Subcutaneous adipose tissue (tissue), 4 donors: ENCODE results near the gene ADRA1B. TPM values are rescaled to one million over a fixed set of nuclear protein-coding genes. Genes with fewer than 3 reads are reported as not detected.

Source experiments
- CTCF ChIP-seq: fragments of 450-650 bp; IDR thresholded peaks from one replicate; pipeline ENCODE4 v1.5.1; 2016; ENCODE audit warnings: low read depth, mild to moderate bottlenecking, control low read depth, antibody characterized with exemption, moderate library complexity
- total RNA-seq, 4 donors: library from RNA; depleted of rRNA; stranded (reverse); fragments of >200 nt; gene quantifications; one replicate each; pipeline ENCODE4 v1.1.0, GENCODE V29; 2016

ADRA1B gene
- total RNA-seq, 4 donors from 2014 or later, result 1.5 to 2.6 (median 2.1) TPM

- no peak for TF ChIP-seq CTCF
These were observed 24.9 kb upstream of the ADRA1B start for GRCh38 chr5:159891371-159891770.

- no peak for TF ChIP-seq CTCF
These were observed 23.1 kb upstream of the ADRA1B start for GRCh38 chr5:159893040-159893695.

- no peak for TF ChIP-seq CTCF
These were observed 22.0 kb upstream of the ADRA1B start for GRCh38 chr5:159894149-159894720.

GRCh38 chr5:159897786-159898393, 18.4 kb upstream of the ADRA1B start:
- TF ChIP-seq CTCF, result no peak

GRCh38 chr5:159899067-159900049, 16.9 kb upstream of the ADRA1B start:
- no peak for TF ChIP-seq CTCF

GRCh38 chr5:159901308-159901707, 15.0 kb upstream of the ADRA1B start:
- TF ChIP-seq CTCF, result no peak

- no peak for TF ChIP-seq CTCF
These were observed 14.5 kb upstream of the ADRA1B start for GRCh38 chr5:159901772-159902171.
